22Rv1 (cell line): Measurements from ENCODE around the gene ADGRL3.

Experiments used
- ZFX ChIP-seq: fragments of 450-650 bp; IDR thresholded peaks from 2 replicates; pipeline ENCODE4 v1.6.1; 2017; ENCODE audit warnings: antibody characterized with exemption, borderline replicate concordance
- TF ChIP-seq, protein P1 (sequence below): fragments of 450-650 bp; IDR thresholded peaks from 2 replicates; pipeline ENCODE4 v1.5.1; 2017; ENCODE audit warnings: mild to moderate bottlenecking

DNA sequence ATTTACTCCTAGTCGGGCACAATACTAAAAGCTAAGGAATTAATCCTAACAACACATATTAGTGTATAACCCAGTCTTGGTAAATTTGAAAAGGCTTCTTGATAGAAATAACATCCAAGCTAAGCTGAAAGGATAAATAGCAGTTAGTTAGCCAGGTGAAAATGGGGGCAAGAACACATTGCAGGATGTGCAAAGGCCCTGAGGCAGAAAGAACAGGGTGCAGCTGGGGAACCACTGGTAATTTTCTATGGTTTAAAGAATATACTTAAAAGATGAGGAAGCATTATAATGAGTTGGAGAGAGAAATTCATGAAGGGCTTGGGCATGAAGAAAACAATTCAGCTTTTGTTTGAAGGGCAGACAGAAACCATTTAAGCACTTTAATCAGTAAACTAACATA is 689.0 kb downstream of the ADGRL3 start:
- TF ChIP-seq, protein P1, sequence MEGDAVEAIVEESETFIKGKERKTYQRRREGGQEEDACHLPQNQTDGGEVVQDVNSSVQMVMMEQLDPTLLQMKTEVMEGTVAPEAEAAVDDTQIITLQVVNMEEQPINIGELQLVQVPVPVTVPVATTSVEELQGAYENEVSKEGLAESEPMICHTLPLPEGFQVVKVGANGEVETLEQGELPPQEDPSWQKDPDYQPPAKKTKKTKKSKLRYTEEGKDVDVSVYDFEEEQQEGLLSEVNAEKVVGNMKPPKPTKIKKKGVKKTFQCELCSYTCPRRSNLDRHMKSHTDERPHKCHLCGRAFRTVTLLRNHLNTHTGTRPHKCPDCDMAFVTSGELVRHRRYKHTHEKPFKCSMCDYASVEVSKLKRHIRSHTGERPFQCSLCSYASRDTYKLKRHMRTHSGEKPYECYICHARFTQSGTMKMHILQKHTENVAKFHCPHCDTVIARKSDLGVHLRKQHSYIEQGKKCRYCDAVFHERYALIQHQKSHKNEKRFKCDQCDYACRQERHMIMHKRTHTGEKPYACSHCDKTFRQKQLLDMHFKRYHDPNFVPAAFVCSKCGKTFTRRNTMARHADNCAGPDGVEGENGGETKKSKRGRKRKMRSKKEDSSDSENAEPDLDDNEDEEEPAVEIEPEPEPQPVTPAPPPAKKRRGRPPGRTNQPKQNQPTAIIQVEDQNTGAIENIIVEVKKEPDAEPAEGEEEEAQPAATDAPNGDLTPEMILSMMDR, result no peak
- TF ChIP-seq ZFX, result no peak
